ENCODE data around the gene GHRL.
"Not testable (repeated sequence)": the region's sequence is repeated elsewhere in the genome, so short reads cannot be mapped to it uniquely, and the experiment has no call there.

The GHRL gene

GRCh38 chr3:10273702-10274305, 18.9 kb downstream of the GHRL start:
- no peak for DNase-seq (ENCODE audit: low read depth in 2 of 2)

GRCh38 chr3:10272977-10273376, 19.8 kb downstream of the GHRL start:
- no peak for DNase-seq (ENCODE audit: low read depth in 2 of 2)

- not testable (repeated sequence) for DNase-seq (ENCODE audit: low read depth in 2 of 2)
These were observed 20.3 kb downstream of the GHRL start for GRCh38 chr3:10272476-10272875.

- DNase-seq (ENCODE audit: low read depth in 2 of 2), result no peak
These were observed 23.3 kb downstream of the GHRL start for GRCh38 chr3:10269443-10269842.

GRCh38 chr3:10268930-10269329, 23.8 kb downstream of the GHRL start:
- no peak for DNase-seq (ENCODE audit: low read depth in 2 of 2)

GRCh38 chr3:10268116-10268515, 24.6 kb downstream of the GHRL start:
- DNase-seq (ENCODE audit: low read depth in 2 of 2), result no peak

GRCh38 chr3:10266936-10267335, 25.8 kb downstream of the GHRL start:
- not testable (repeated sequence) for DNase-seq (ENCODE audit: low read depth in 2 of 2)

GRCh38 chr3:10265833-10266232, 26.9 kb downstream of the GHRL start:
- DNase-seq (ENCODE audit: low read depth in 2 of 2), result no peak

- peak; percentile 42 to 68 for DNase-seq (ENCODE audit: low read depth in 2 of 2)
These were observed 28.9 kb downstream of the GHRL start for GRCh38 chr3:10263646-10264363.

GRCh38 chr3:10262027-10262426, 30.7 kb downstream of the GHRL start:
- no peak for DNase-seq (ENCODE audit: low read depth in 2 of 2)

GRCh38 chr3:10260211-10260701, 32.5 kb downstream of the GHRL start:
- no peak for DNase-seq (ENCODE audit: low read depth in 2 of 2)

- DNase-seq (ENCODE audit: low read depth in 2 of 2), result no peak
These were observed 32.9 kb downstream of the GHRL start for GRCh38 chr3:10259798-10260197.

- DNase-seq (ENCODE audit: low read depth in 2 of 2), result no peak
These were observed 33.7 kb downstream of the GHRL start for GRCh38 chr3:10259036-10259435.

GRCh38 chr3:10255835-10256234, 36.9 kb downstream of the GHRL start:
- DNase-seq (ENCODE audit: low read depth in 2 of 2), result no peak

GRCh38 chr3:10253731-10254130, 39.0 kb downstream of the GHRL start:
- no peak for DNase-seq (ENCODE audit: low read depth in 2 of 2)

GRCh38 chr3:10251006-10251405, 41.7 kb downstream of the GHRL start:
- no peak for DNase-seq (ENCODE audit: low read depth in 2 of 2)

- no peak for DNase-seq (ENCODE audit: low read depth in 2 of 2)
These were observed 42.9 kb downstream of the GHRL start for GRCh38 chr3:10249833-10250232.

GRCh38 chr3:10248984-10249748, 43.6 kb downstream of the GHRL start:
- peak; percentile 49 to 67 for DNase-seq (ENCODE audit: low read depth in 2 of 2)

GRCh38 chr3:10248184-10248983, 44.4 kb downstream of the GHRL start, which contains the start of gene TATDN2:
TSS of gene TATDN2 (plus strand) at chr3:10248459. CDS start at chr3:10249201, 742 bp downstream.
- DNase-seq (ENCODE audit: low read depth in 2 of 2), result peak; percentile 92 to 93

GRCh38 chr3:10247679-10248183, 45.0 kb downstream of the GHRL start:
- DNase-seq (ENCODE audit: low read depth in 2 of 2), result no peak

- DNase-seq (ENCODE audit: low read depth in 2 of 2), result no peak
These were observed 47.5 kb downstream of the GHRL start for GRCh38 chr3:10245081-10245712.
